Kidney capillary endothelial cell (primary cell): ENCODE results near the gene KIF17.
"Not testable (repeated sequence)": the region's sequence is repeated elsewhere in the genome, so short reads cannot be mapped to it uniquely, and the experiment has no call there.

Experiments
- DNase-seq: peaks from one replicate; pipeline ENCODE4 v3.0.0-alpha.2; 2018; ENCODE audit warnings: low spot score

KIF17 gene

GRCh38 chr1:20727746-20728316, 10.0 kb upstream of the KIF17 start:
- no peak for DNase-seq

- DNase-seq: no peak
These were observed 9.3 kb upstream of the KIF17 start for GRCh38 chr1:20726932-20727745.

GRCh38 chr1:20726118-20726911, 8.5 kb upstream of the KIF17 start:
- DNase-seq: no peak

GRCh38 chr1:20725189-20726117, 7.6 kb upstream of the KIF17 start:
- peak; percentile 79 for DNase-seq

GRCh38 chr1:20724364-20725188, 6.8 kb upstream of the KIF17 start:
- DNase-seq: no peak

GRCh38 chr1:20723537-20724363, 5.9 kb upstream of the KIF17 start:
- no peak for DNase-seq

GRCh38 chr1:20723159-20723536, 5.3 kb upstream of the KIF17 start:
- DNase-seq: no peak

GRCh38 chr1:20721117-20722061, 3.6 kb upstream of the KIF17 start:
- no peak for DNase-seq

GRCh38 chr1:20720631-20721091, 2.9 kb upstream of the KIF17 start:
- no peak for DNase-seq

- no peak for DNase-seq
These were observed 2.2 kb upstream of the KIF17 start for GRCh38 chr1:20719871-20720620.

GRCh38 chr1:20719261-20719660, 1.5 kb upstream of the KIF17 start:
- DNase-seq: no peak

GRCh38 chr1:20718343-20718882, 606 bp upstream of the KIF17 start:
- DNase-seq: not testable (repeated sequence)

GRCh38 chr1:20716232-20716631, 1.6 kb downstream of the KIF17 start:
- no peak for DNase-seq

- DNase-seq: no peak
These were observed 2.4 kb downstream of the KIF17 start for GRCh38 chr1:20715406-20715805.

GRCh38 chr1:20713440-20713839, 4.4 kb downstream of the KIF17 start:
- DNase-seq: no peak

GRCh38 chr1:20712215-20712577, 5.6 kb downstream of the KIF17 start:
- DNase-seq: no peak

- DNase-seq: no peak
These were observed 6.3 kb downstream of the KIF17 start for GRCh38 chr1:20711285-20712214.
